Stimulated activated CD8-positive, alpha-beta memory T cell treated with anti-CD3 and anti-CD28 coated beads, Interleukin-12 subunit alpha, Interleukin-12 subunit beta, amount 100 ng/mL, for 24 hours (primary cell): ENCODE data around the gene TMCC3.

Source experiments
- DNase-seq: peaks from one replicate; pipeline ENCODE4 v3.0.0-alpha.2; 2020; ENCODE audit errors: extremely low read depth

TMCC3 gene

GRCh38 chr12:94673496-94673895 lies 23.1 kb upstream of the TMCC3 start:
- DNase-seq: no peak

- DNase-seq: no peak
Measured at GRCh38 chr12:94671917-94672316, 21.6 kb upstream of the TMCC3 start.

- no peak for DNase-seq
Measured at GRCh38 chr12:94670898-94671297, 20.5 kb upstream of the TMCC3 start.

GRCh38 chr12:94670075-94670474 lies 19.7 kb upstream of the TMCC3 start:
- DNase-seq: no peak

GRCh38 chr12:94667031-94667540 lies 16.7 kb upstream of the TMCC3 start:
- no peak for DNase-seq

GRCh38 chr12:94666158-94666557 lies 15.8 kb upstream of the TMCC3 start:
- DNase-seq: no peak

GRCh38 chr12:94663702-94664101 lies 13.3 kb upstream of the TMCC3 start:
- no peak for DNase-seq

- no peak for DNase-seq
Measured at GRCh38 chr12:94663071-94663470, 12.7 kb upstream of the TMCC3 start.

GRCh38 chr12:94660436-94660835 lies 10.1 kb upstream of the TMCC3 start:
- no peak for DNase-seq

- no peak for DNase-seq
Measured at GRCh38 chr12:94659346-94659930, 9.1 kb upstream of the TMCC3 start.

- no peak for DNase-seq
Measured at GRCh38 chr12:94658931-94659330, 8.6 kb upstream of the TMCC3 start.

- DNase-seq: no peak
Measured at GRCh38 chr12:94656556-94656955, 6.2 kb upstream of the TMCC3 start.

- DNase-seq: no peak
Measured at GRCh38 chr12:94649349-94650142, 811 bp downstream of the TMCC3 start.

GRCh38 chr12:94648578-94648977 lies 1.8 kb downstream of the TMCC3 start:
- no peak for DNase-seq

- DNase-seq: no peak
Measured at GRCh38 chr12:94644141-94644979, 6.0 kb downstream of the TMCC3 start.

GRCh38 chr12:94643606-94644005 lies 6.8 kb downstream of the TMCC3 start:
- no peak for DNase-seq

GRCh38 chr12:94641283-94641682 lies 9.1 kb downstream of the TMCC3 start:
- DNase-seq: no peak

- no peak for DNase-seq
Measured at GRCh38 chr12:94640134-94640928, 10.0 kb downstream of the TMCC3 start.

- no peak for DNase-seq
Measured at GRCh38 chr12:94638521-94638920, 11.8 kb downstream of the TMCC3 start.

- DNase-seq: no peak
Measured at GRCh38 chr12:94637390-94638113, 12.8 kb downstream of the TMCC3 start.
